Effector CD4-positive, alpha-beta T cell (primary cell): Measurements from ENCODE around the gene RXRA.

Experiments used
- DNase-seq: peaks from one replicate; pipeline ENCODE4 v3.0.0-alpha.2; 2020

RXRA gene

DNA sequence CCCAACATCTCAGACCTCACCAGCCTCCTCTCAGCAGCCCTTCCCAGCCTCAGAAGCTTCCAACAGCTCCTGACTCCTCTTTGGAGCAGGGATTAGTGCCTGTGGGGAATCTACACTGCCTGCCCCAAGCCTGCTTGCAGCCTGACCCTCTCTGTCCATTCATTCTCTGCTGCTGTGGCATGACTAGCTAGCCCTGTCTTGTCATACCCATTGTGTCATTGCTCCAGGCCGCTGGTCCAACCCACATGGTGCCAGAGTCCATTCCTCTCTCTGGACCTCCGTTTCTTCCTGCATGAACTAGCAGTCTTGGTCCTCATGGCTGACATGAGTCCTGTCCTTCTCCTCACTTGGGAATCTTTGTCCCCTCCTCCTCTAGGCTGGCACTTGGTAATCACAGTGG lies 12.8 kb upstream of the RXRA start:
- DNase-seq: no peak

DNA sequence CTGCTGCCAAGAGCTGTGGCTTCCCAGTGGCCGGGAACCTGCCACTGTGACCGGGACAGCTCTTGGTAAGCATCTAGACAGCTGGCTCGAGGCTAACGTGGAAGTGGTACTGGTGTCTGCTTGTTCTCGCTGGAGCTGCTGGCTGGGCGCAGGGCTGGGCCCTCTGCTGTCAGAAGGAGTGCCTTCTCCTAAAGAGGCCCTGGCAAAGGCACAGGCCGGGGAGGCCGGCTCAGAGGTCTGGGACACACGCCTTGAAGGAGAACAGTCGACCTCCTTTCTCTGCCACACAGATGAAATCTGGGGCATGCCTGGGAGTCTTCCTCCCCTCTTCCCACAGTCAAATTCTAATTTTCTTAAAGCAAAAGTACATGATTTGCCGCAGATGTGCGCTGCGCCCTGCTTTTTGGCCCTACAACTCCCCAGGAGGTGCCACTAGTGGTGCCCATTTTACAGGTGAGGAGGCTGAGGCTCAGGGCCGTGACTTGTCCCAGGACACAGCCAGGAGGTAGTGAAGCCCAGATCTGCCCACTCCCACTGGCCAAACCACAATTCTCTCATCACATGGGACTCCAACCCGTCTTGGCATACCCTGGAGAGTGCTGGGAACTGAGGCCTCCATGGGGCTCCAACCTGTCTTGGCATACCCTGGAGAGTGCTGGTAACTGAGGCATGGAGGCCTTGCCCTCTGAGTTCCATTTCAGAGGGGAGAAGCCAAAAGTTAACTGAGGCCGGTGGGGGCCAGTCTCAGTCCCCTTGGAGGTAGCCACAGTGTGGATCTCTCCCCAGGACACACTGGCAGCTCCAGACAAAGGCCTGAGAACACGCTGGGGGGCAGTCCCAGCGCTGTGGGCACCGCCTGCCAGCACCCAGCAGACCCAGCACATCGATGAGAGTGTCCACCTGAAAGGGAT lies 12.0 kb upstream of the RXRA start:
- DNase-seq: no peak

DNA sequence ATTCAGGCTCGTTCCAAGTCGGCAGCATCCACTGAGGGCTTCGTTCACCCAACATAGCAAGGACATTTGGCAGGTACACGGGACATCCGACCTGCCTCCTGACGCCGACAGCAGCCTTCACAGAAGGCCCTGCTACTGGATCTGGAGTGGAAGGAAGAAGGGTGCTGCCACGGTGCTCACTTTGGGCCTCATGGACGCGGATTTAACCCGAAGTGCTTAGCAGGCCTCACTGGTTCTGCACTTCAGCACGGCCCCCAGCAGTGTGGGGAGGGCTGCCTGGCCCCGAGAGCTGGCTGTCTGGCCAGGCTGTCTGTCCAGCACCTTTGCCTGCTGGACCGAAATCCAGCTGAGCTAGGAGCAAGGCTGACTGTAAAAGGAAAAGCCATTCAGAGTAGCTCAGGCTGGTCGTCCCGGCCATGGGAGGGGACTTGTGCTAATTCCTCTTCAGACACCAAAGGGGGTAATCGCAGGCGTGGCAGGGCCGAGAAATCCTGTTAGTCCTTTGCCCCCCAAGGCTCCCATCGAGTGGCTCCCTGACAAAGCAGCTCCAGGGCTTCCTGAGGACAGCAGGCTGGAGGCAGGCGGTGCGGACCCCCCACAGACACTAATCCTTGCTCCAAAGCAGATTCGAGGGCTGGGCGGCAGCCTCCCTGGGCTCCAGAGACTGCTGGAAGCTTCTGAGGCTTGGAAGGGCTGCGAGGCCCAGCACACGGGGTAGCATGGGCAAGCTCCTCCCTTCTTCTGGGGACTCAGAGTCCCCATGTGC lies 11.1 kb upstream of the RXRA start:
- no peak for DNase-seq

DNA sequence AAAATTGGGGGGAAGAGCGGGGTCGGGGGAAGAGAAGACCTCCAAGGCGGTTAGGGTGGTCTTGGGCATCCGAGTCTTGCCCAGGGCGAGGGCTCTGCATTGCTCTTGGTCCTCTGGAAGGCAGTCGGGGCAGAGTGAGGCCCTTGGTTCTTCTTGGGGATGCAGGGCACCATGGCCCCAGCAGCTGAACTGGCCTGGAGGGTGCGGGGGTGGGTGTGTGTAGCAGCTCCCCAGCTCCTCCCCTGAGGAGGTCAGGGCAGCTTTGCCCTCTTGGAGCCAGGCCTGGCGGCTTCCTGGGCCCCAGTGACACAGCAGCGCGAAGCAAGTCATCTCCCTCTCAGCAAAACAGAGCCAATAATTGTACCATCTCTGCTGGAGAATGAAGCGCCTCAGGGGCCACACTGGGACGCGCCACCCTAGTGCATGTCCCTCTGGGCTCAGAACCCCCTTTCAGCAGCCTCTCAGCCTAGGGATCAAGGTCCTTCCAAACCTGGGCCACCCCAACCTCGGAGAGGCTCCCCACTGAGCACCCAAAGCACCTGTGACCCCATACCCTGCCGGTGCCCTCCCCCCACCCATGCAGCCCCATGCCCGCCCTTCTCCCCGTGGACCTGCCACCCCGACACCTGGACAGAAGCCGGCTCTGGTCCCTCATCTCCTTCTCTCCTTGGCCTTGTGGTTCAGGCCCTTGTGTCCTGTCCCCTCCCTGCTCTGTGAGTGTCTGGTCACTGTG lies 10.4 kb upstream of the RXRA start:
- DNase-seq: no peak

DNA sequence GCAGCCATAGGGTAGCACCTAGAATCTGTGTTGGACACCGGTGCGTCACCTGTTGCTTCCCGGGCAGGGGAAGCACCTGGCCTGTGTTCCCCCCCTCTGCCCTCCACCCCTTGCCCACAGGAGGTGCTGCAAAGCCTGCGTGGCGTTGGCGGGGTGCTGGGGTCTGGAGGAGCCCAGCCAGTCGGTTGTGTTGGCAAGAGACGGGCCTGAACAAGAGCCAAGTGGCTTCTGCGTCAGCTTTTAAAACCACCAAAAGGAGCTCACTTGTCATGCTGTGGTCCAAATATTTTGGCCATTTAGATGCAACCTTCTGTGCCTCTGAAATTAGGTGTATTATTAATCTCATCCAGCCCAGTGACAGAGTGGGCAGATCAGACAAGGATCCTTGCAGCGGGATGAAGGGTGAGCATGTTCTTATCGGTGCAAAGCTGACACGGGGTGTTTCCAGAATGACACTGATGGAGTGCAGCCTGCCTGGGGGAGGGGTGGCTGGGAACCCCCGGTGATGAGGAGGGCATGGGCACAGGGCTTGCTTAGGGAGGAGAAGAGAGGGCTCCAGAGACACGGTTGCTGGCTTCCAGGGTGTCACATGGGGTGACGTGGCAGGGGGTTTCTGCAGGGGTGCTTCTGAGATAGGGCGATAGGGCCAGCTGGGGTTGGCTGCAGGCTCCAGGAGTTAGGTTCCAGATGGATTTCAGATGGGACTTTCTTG lies 9.7 kb upstream of the RXRA start:
- DNase-seq: no peak

DNA sequence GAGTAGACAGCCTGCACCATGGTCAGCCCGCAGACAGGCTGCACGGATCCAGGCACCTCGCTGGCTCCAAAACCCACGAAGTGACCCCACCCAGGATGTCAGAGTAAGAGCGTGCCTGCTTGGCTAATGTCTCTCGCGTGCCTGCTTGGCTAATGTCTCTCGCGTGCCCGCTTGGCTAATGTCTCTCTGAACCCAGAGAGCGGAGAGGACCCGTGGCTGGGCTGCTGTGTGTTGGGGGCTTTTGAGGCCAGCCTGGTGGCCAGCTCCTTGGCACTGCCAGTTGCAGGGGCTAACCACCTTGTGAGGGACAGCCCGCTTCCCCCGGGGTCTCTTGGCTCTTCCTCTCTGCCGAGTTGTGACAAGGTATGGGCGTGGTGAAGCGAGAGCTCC lies 8.9 kb upstream of the RXRA start:
- no peak for DNase-seq

DNA sequence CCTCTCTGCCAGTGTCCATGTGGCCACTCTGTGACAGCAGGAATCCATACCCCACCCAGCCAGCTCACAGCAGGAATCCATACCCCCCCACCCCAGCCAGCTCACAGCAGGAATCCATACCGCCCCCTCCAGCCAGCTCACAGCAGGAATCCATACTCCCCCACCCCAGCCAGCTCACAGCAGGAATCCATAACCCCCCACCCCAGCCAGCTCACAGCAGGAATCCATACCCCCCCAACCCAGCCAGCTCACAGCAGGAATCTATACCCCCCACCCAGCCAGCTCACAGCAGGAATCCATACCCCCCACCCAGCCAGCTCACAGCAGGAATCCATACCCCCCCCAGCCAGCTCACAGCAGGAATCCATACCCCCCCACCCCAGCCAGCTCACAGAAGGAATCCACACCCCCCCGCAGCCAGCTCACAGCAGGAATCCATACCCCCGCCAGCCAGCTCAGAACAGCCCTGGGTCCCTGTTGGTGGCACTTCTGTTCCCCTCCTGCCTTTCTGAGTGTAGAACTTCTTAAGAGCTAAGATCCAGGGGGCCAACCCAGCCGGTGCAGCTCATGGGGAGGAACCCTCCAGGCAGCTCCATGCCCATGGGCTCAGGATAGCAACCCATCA lies 8.4 kb upstream of the RXRA start:
- DNase-seq: no peak

DNA sequence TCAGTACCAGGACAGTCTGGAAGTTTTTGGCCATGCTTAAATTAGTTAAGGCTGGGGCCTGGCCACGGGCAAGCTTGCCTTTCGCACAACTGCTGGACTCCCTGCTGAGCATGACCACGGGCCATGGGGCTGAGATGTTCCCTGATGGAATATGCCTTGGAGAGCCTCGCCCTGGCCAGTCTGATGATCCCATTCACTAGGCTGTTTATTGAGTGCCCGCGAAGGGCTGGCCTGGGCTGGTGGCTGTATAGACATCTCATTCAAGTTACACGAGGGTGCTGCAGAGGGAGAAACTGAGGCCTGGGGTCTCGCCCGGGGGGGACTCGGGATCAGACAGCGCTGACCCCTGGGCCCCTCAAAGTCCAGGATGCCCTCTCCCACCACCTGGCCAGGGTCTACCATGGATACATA lies 7.8 kb upstream of the RXRA start:
- no peak for DNase-seq

DNA sequence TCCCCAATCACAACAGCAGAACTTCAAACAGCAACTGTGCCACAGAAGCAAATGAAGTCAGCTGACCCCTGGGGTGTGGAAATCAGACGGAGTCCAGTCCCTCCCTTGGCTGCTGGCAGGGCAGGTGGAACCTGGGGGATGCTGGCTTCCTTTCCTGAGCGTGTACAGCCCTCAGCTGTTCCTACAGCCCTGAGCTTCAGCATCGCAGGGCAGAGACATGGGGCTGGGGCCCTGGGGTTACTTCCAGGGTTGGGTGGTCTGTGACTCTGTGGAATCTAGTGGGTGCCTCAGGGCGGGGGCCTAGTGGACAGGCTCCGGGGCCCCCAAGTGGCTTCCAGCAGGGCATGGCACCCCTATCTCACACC lies 7.3 kb upstream of the RXRA start:
- DNase-seq: no peak

DNA sequence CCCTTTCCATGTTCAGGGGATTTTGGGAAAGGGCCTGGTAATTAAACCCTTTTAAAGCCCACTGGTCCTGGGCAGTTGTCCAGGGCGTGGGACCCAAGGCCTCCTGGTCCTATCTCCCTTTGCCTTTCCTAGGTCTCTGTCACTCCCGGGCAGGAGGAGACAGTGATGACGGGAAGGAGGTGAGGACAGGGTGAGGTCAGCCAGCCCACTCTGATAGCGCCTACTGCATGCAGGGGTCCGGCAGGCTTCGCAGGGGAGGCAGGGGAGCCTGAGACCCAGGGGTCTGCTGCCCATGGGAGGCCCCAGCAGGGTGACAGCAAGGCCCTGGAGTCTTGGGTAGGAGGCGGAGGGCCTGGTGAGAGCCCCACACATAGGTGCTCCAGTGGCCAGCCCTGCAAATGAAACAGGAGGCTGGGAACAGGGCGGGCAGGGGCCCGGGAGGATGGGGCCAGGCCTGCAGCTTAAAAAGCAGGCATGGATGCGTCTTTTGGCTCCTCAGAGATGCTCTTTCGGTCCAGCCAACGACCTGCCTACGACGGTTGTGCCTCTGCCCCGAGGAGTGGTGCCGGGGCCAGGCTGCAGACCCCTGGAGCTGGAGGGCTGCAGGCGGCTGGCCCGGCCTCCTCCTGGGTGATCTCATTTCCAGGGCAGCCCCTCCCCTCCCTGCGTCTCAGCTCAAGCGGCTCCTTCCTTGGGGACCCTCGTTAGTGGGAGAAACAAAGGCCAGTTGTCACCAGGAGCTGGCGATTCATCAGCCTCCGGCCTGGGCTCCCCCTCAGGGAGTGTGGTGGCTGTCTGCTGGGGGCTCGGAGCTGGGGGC lies 6.7 kb upstream of the RXRA start:
- DNase-seq: no peak

DNA sequence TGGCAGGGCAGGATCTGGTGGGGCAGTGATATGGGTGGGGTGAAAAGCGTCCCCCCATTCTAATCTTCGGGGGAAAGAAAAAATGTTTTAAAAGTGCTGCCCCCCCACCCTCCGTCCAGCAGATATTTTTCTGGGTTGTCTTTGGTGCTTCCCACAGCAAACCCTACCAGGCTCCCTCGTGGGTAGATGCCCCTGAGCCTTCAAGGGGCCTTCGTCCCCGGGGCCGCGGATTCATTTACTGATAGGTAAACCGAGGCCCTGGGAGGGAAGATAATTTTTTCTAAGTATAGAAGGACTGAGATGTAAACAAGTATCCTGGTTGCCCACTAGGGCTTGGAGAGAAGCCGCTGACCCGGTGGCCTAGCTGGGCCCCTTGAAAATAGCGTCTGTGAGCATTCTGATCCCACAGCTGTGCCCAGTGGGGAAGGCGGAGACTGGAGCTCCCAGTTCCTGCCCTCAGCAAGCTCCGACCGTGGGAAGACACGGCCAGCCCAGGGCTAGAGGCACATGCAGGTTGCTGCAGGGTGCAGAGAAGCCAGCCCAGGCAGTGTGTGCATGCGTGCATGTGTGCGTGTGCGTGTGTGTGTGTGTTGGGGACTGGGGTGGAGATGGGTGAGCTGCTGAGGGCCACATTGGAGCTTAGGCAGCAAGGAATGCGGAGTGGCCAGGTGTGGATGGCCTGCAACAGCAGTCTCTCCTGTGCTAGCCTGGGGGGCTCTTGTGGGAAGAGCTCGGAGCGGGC lies 6.0 kb upstream of the RXRA start:
- no peak for DNase-seq

DNA sequence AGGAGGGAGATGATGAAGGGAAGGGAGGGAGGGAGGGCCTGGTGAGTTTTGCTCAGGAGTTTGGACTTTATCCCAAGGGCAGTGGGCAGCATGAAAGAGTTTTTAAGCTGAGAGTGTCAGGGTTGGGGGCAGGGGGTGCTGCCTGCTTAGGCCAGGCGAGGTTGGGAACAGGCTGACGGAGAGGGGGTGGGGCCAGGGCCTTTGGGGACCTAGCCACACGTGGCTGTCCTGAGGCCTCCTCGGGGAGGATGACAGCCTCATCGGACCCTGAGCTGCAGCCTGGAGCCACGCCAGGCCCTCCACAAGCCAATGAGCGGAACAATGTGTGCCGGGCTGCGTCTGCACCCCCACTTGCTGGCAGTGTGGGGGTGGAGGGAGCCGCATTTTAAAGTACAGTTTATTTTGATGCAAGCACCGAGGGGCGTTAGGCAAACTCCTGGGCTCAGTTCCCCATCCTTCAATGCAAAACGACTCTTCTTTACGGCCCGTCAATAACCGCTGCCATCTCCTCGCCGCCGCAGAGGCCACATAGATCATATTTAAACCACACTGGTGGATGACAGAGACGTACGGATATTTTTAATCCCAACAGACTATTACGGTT lies 5.3 kb upstream of the RXRA start:
- DNase-seq: no peak

DNA sequence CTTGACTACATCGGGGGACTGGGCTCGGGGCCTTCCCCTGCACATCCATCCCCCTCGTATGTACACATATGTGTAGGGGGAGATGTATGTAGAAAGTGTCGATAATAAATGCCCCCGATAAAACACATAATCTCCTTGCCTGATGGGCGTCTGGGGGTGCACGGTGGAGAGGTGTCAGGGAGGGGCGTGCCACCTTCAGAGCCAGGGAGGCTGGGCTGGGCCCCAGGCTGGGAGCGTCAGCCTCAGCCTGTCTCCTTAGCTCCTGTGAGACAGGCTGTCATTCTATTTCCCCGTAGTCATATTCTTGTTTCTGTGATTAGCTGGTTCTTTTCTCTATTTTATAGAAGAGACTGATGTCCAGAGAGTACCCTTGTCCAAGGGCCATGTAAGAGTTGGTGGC lies 4.7 kb upstream of the RXRA start:
- no peak for DNase-seq

DNA sequence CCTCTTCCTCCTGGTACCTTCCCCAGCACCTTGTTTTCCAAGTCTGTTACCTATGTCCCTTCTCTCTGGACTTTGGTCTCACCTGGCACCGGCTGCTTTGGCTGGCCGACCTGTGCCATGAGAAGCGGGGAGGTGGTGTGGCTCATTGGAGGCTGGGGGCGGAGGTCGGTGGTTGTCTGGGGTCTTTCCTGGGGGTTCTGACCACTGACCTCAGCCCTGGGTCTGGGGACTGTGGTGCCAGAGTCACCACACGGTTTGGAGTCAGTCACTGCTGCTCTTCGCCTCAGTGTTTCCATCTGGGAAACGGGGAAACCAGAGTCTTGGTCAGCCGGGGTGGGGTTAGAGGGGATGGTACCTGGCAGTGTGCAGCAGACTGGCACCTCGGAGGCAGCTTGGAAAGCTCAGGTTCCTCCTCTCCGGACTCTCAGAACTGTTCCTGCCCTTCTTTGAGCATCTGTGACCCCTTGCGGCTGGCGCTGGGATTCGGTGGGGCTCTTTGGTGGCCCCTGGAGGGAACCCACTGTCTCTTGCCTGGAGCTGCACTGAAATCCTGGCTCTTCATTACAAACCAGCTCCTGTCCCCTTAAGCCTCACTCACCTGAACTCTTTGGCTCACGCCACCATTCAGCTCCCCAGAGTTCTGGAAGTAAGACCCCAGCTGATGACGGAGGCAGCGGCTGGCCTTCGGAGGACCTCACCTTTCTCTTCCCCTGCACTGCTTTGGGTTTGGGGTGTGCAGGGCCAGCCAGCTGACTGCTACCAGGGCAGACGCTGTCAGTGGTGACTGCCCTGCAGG lies 4.1 kb upstream of the RXRA start:
- no peak for DNase-seq

DNA sequence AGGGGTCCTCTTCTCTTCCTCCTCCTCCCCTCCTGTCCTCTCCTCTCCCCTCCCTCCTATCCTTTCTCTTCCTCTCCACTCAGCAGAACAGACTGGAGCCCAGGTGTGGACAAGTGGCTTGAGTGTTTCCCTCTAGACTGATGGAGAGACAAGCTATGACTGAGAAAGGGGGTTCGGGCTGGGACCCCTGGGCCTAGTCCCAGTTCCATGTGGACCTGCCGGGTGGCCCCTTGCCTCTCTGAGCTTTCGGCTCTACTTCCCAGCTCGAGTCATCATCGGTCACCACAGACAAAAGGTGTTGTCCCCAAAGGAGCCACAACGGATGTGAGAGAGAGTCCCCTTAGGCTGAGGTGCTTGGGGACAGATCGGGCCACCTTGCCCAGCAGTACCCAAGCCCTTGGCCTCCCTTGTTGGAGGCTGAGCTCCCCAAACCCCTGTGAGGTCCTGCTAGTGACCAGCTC lies 3.4 kb upstream of the RXRA start:
- no peak for DNase-seq

DNA sequence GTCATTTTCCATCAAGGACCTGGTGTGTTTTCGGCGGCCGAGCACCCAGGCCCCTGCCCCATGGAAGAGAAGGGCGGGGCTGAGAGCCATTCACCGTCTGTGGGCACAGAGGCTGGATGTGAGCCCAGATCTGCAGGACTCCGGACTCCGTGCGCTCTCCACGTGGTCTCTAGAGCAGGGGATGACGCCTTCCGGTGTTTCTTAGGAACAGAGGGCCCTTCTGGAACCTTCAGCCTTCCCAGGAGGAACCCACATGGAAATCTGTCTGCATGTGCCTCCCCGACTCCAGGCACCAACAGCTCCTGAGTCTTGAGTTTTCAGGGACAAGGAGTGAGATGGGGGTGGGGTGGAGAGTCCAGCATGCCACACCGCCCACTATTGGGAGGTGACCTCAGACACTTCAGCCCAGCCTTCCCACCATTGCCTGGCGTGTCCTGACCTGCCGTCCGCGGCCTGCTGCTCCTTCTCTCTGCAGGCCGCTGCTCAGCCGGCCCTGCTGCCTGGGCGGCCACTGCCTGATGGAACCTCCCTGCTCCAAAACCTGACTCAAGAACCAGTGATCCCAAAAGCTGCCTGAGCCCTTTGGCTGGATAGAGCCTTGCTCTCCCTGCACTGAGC lies 2.4 kb upstream of the RXRA start:
- DNase-seq: no peak

DNA sequence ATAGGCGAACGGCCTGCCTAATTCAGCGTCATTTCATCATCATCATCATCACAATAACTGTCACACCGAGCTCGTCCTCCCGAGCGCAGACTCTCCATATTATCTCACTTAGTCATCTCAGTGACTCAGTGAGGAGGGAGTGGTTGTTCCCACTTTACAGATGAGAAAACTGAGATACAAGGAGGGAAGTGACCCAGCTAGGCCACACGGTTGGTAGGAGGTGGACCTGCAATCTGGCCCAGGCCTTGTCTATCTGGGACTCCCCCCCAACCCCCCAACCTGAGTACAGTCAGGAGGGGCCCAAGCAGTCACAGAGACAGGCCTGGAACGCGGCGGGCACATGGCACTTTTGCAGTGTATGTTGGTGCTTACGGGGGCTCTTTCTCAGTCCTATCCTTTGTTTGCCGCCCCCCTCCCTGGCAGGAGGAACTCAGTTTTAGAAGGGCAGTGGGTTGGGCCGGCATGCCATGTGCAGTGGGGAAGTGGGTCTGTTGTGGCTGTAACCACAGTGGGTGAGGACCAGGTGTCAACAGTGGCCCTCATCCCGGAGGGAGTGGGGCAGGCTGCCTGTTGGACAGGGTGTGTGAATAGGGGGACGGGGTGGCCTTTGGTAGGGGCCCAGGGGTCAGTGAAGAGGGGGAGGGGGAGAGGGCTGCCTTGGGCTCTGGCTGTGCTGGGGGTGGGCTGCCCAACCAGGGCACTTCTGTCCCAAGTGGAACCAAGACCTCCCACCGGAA lies 1.7 kb upstream of the RXRA start:
- DNase-seq: no peak
